ENCODE measurements around the gene DSN1.

Gene DSN1

GRCh38 chr20:36728986-36729385, 44.6 kb downstream of the DSN1 start:
- H3K14ac ChIP-seq (ENCODE audit: low read length) = no peak overlapping the region
- no peak overlapping the region for H4K8ac ChIP-seq (ENCODE audit: low read depth, low read length)
- no peaks in the 10 kb centered on the region for H3K79me1 ChIP-seq (ENCODE audit: low read depth, low read length)
- H3K4ac ChIP-seq (ENCODE audit: low read length) = no peak overlapping the region
- no CpG with 5 or more reads among the region's 3 CpGs for WGBS, 2 donors (ENCODE audit: extremely low coverage in 2 of 2, insufficient read length in 2 of 2, insufficient replicate concordance in 1 of 2)
- no peak overlapping the region for H3K23ac ChIP-seq (ENCODE audit: low read depth, low read length, poor library complexity)
- H3K27ac ChIP-seq (replicated peaks; ENCODE audit: low read length) = no peak overlapping the region
- H3K36me3 ChIP-seq (replicated peaks in 1 of 2; ENCODE audit: control insufficient read depth in 2 of 2, insufficient read depth in 2 of 2, low read length in 2 of 2) = no peaks in the 10 kb centered on the region
- H2BK120ac ChIP-seq (ENCODE audit: low read depth, low read length) = no peak overlapping the region
- H3K4me3 ChIP-seq (ENCODE audit: low read length in 2 of 2) = no peak overlapping the region
- no peak overlapping the region for H2BK5ac ChIP-seq (ENCODE audit: low read length)
- H2AFZ ChIP-seq (ENCODE audit: low read length) = no peak overlapping the region
- H3K27me3 ChIP-seq (ENCODE audit: control insufficient read depth in 3 of 3, insufficient read depth in 3 of 3, low read depth in 1 of 3, low read length in 3 of 3) = no peaks in the 10 kb centered on the region
- no peak overlapping the region for H3K9ac ChIP-seq (ENCODE audit: low read depth, low read length, poor library complexity)
- no peak overlapping the region for H2BK12ac ChIP-seq (ENCODE audit: low read length)
- H3K9me3 ChIP-seq (replicated peaks in 1 of 2; ENCODE audit: control insufficient read depth in 2 of 2, insufficient read depth in 1 of 2, low read depth in 1 of 2, low read length in 2 of 2) = no peaks in the 10 kb centered on the region
- H3K4me2 ChIP-seq (ENCODE audit: insufficient read depth, low read length, poor library complexity, severe bottlenecking) = no peak overlapping the region
- H3K4me1 ChIP-seq (ENCODE audit: control insufficient read depth in 2 of 2, insufficient read depth in 1 of 2, low read depth in 1 of 2, low read length in 2 of 2) = peaks cover 0 to 2% of the 10 kb centered on the region in 2 donors
- no peak overlapping the region for H2AK5ac ChIP-seq (ENCODE audit: low read depth, low read length)
- H3K18ac ChIP-seq (ENCODE audit: low read length) = no peak overlapping the region
- no peak overlapping the region for H4K91ac ChIP-seq (ENCODE audit: low read depth, low read length, poor library complexity)
- no peak for DNase-seq (ENCODE audit: low spot score)
- H2BK15ac ChIP-seq (ENCODE audit: low read length) = no peak overlapping the region

DNA sequence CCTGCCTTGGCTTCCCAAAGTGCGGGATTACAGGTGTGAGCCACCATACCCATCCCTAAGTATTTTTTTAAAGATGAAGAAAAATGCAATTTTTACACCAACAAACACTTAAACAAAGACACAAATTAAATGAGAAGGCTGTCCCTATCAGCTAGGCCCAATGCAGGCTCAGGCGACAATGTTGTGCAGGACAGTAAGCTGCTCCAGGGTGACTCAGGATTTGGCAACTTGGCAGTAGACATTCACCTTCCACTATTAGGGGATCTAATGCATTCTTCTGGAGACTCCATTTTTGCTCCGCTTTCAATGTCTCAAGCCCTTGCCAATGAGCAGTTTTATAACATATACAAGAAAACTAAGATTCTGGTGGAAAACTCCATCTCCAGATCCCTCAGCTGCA, 47.4 kb downstream of the DSN1 start:
- no peaks in the 10 kb centered on the region for H3K36me3 ChIP-seq (replicated peaks in 1 of 2; ENCODE audit: control insufficient read depth in 2 of 2, insufficient read depth in 2 of 2, low read length in 2 of 2)
- no peak overlapping the region for H3K4ac ChIP-seq (ENCODE audit: low read length)
- H3K18ac ChIP-seq (ENCODE audit: low read length) = no peak overlapping the region
- H3K4me2 ChIP-seq (ENCODE audit: insufficient read depth, low read length, poor library complexity, severe bottlenecking) = no peak overlapping the region
- WGBS, 2 donors (ENCODE audit: extremely low coverage in 2 of 2, insufficient read length in 2 of 2, insufficient replicate concordance in 1 of 2) = no CpG with 5 or more reads among the region's 3 CpGs
- no peak overlapping the region for H3K14ac ChIP-seq (ENCODE audit: low read length)
- H3K79me1 ChIP-seq (ENCODE audit: low read depth, low read length) = no peaks in the 10 kb centered on the region
- H4K8ac ChIP-seq (ENCODE audit: low read depth, low read length) = no peak overlapping the region
- no peak overlapping the region for H2BK15ac ChIP-seq (ENCODE audit: low read length)
- no peak overlapping the region for H3K9ac ChIP-seq (ENCODE audit: low read depth, low read length, poor library complexity)
- H3K27ac ChIP-seq (replicated peaks; ENCODE audit: low read length) = no peak overlapping the region
- no peak overlapping the region for H3K23ac ChIP-seq (ENCODE audit: low read depth, low read length, poor library complexity)
- no peak overlapping the region for H2BK5ac ChIP-seq (ENCODE audit: low read length)
- no peak overlapping the region for H3K4me3 ChIP-seq (ENCODE audit: low read length in 2 of 2)
- no peaks in the 10 kb centered on the region for H3K4me1 ChIP-seq (ENCODE audit: control insufficient read depth in 2 of 2, insufficient read depth in 1 of 2, low read depth in 1 of 2, low read length in 2 of 2)
- H3K27me3 ChIP-seq (ENCODE audit: control insufficient read depth in 3 of 3, insufficient read depth in 3 of 3, low read depth in 1 of 3, low read length in 3 of 3) = no peaks in the 10 kb centered on the region
- no peak overlapping the region for H2BK120ac ChIP-seq (ENCODE audit: low read depth, low read length)
- H4K91ac ChIP-seq (ENCODE audit: low read depth, low read length, poor library complexity) = no peak overlapping the region
- no peak overlapping the region for H2AK5ac ChIP-seq (ENCODE audit: low read depth, low read length)
- H3K9me3 ChIP-seq (replicated peaks in 1 of 2; ENCODE audit: control insufficient read depth in 2 of 2, insufficient read depth in 1 of 2, low read depth in 1 of 2, low read length in 2 of 2) = no peaks in the 10 kb centered on the region
- H2AFZ ChIP-seq (ENCODE audit: low read length) = no peak overlapping the region
- no peak for DNase-seq (ENCODE audit: low spot score)
- H2BK12ac ChIP-seq (ENCODE audit: low read length) = no peak overlapping the region

- Histone ChIP-seq H3K4ac (ENCODE audit: low read length) (no peak overlapping the region), H2BK5ac (ENCODE audit: low read length) (no peak overlapping the region), H3K9ac (ENCODE audit: low read depth, low read length, poor library complexity) (no peak overlapping the region), H2BK12ac (ENCODE audit: low read length) (no peak overlapping the region), H3K79me1 (ENCODE audit: low read depth, low read length) (no peaks in the 10 kb centered on the region), H3K9me3 (replicated peaks in 1 of 2; ENCODE audit: control insufficient read depth in 2 of 2, insufficient read depth in 1 of 2, low read depth in 1 of 2, low read length in 2 of 2) (no peaks in the 10 kb centered on the region), H3K4me2 (ENCODE audit: insufficient read depth, low read length, poor library complexity, severe bottlenecking) (no peak overlapping the region), H2AFZ (ENCODE audit: low read length) (no peak overlapping the region), H2BK15ac (ENCODE audit: low read length) (no peak overlapping the region), H3K23ac (ENCODE audit: low read depth, low read length, poor library complexity) (no peak overlapping the region), H2BK120ac (ENCODE audit: low read depth, low read length) (no peak overlapping the region), H4K91ac (ENCODE audit: low read depth, low read length, poor library complexity) (no peak overlapping the region), H3K36me3 (replicated peaks in 1 of 2; ENCODE audit: control insufficient read depth in 2 of 2, insufficient read depth in 2 of 2, low read length in 2 of 2) (peaks cover 0 to 8% of the 10 kb centered on the region in 2 donors), H3K27me3 (ENCODE audit: control insufficient read depth in 3 of 3, insufficient read depth in 3 of 3, low read depth in 1 of 3, low read length in 3 of 3) (no peaks in the 10 kb centered on the region), H3K27ac (replicated peaks; ENCODE audit: low read length) (no peak overlapping the region), H4K8ac (ENCODE audit: low read depth, low read length) (no peak overlapping the region), H3K18ac (ENCODE audit: low read length) (no peak overlapping the region), H2AK5ac (ENCODE audit: low read depth, low read length) (no peak overlapping the region), H3K14ac (ENCODE audit: low read length) (no peak overlapping the region), H3K4me1 (ENCODE audit: control insufficient read depth in 2 of 2, insufficient read depth in 1 of 2, low read depth in 1 of 2, low read length in 2 of 2) (no peaks in the 10 kb centered on the region), H3K4me3 (ENCODE audit: low read length in 2 of 2) (no peak overlapping the region)
- no CpG with 5 or more reads among the region's 3 CpGs for WGBS, 2 donors (ENCODE audit: extremely low coverage in 2 of 2, insufficient read length in 2 of 2, insufficient replicate concordance in 1 of 2)
- no peak for DNase-seq (ENCODE audit: low spot score)
Measured at GRCh38 chr20:36720510-36720909, 53.1 kb downstream of the DSN1 start.

- H3K4me3 ChIP-seq (ENCODE audit: low read length in 2 of 2) = no peak overlapping the region
- H3K4me1 ChIP-seq (ENCODE audit: control insufficient read depth in 2 of 2, insufficient read depth in 1 of 2, low read depth in 1 of 2, low read length in 2 of 2) = no peaks in the 10 kb centered on the region
- H3K4me2 ChIP-seq (ENCODE audit: insufficient read depth, low read length, poor library complexity, severe bottlenecking) = no peak overlapping the region
- no peak overlapping the region for H3K14ac ChIP-seq (ENCODE audit: low read length)
- peaks cover 0 to 8% of the 10 kb centered on the region in 2 donors for H3K36me3 ChIP-seq (replicated peaks in 1 of 2; ENCODE audit: control insufficient read depth in 2 of 2, insufficient read depth in 2 of 2, low read length in 2 of 2)
- no peak overlapping the region for H3K27ac ChIP-seq (replicated peaks; ENCODE audit: low read length)
- H2AK5ac ChIP-seq (ENCODE audit: low read depth, low read length) = no peak overlapping the region
- no peaks in the 10 kb centered on the region for H3K79me1 ChIP-seq (ENCODE audit: low read depth, low read length)
- H3K27me3 ChIP-seq (ENCODE audit: control insufficient read depth in 3 of 3, insufficient read depth in 3 of 3, low read depth in 1 of 3, low read length in 3 of 3) = no peaks in the 10 kb centered on the region
- H3K23ac ChIP-seq (ENCODE audit: low read depth, low read length, poor library complexity) = no peak overlapping the region
- H4K91ac ChIP-seq (ENCODE audit: low read depth, low read length, poor library complexity) = no peak overlapping the region
- H2BK120ac ChIP-seq (ENCODE audit: low read depth, low read length) = no peak overlapping the region
- H2BK12ac ChIP-seq (ENCODE audit: low read length) = no peak overlapping the region
- H4K8ac ChIP-seq (ENCODE audit: low read depth, low read length) = no peak overlapping the region
- no peak overlapping the region for H3K4ac ChIP-seq (ENCODE audit: low read length)
- no peak for DNase-seq (ENCODE audit: low spot score)
- H2BK5ac ChIP-seq (ENCODE audit: low read length) = no peak overlapping the region
- H3K9ac ChIP-seq (ENCODE audit: low read depth, low read length, poor library complexity) = no peak overlapping the region
- H2AFZ ChIP-seq (ENCODE audit: low read length) = no peak overlapping the region
- no CpG with 5 or more reads among the region's 2 CpGs for WGBS, 2 donors (ENCODE audit: extremely low coverage in 2 of 2, insufficient read length in 2 of 2, insufficient replicate concordance in 1 of 2)
- no peak overlapping the region for H3K18ac ChIP-seq (ENCODE audit: low read length)
- H3K9me3 ChIP-seq (replicated peaks in 1 of 2; ENCODE audit: control insufficient read depth in 2 of 2, insufficient read depth in 1 of 2, low read depth in 1 of 2, low read length in 2 of 2) = no peaks in the 10 kb centered on the region
- H2BK15ac ChIP-seq (ENCODE audit: low read length) = no peak overlapping the region
Measured at GRCh38 chr20:36717657-36718056, 55.9 kb downstream of the DSN1 start.
